K562 (cell line): Measurements from ENCODE around the gene DNAH3.

ENCODE experiments used
- ARID4B ChIP-seq: sonication (generic); formaldehyde crosslinking; IDR thresholded peaks from 2 replicates; pipeline ENCODE4 v1.8.0; 2022; ENCODE audit warnings: mild to moderate bottlenecking, missing genetic modification reagents
- CTCF ChIP-seq, 3 experiments: IDR thresholded peaks in 2 of 3; conservative IDR thresholded peaks in 1 of 3; 2 replicates each; pipeline ENCODE4 v1.5.1; 2011 to 2012; ENCODE audit warnings: low read length in 3 of 3, mild to moderate bottlenecking in 3 of 3, control low read depth in 2 of 3, improper control_type of control experiment in 1 of 3, inconsistent platforms in 1 of 3, low read depth in 1 of 3, mixed read lengths in 1 of 3, moderate library complexity in 1 of 3; ENCODE audit not compliant: insufficient read depth in 2 of 3
- EP300 ChIP-seq: IDR thresholded peaks from 2 replicates; pipeline ENCODE4 v1.6.1; 2012; ENCODE audit warnings: low read length, improper control_type of control experiment
- FOXP1 ChIP-seq: sonication (generic); formaldehyde crosslinking; IDR thresholded peaks from 2 replicates; pipeline ENCODE4 v1.8.0; 2022; ENCODE audit warnings: mild to moderate bottlenecking, missing genetic modification reagents
- GABPA ChIP-seq: fragments of 200-800 bp; sonication (Bioruptor generic); conservative IDR thresholded peaks from 2 replicates; pipeline ENCODE4 v1.6.1; 2016; ENCODE audit warnings: low read depth, missing genetic modification characterization, missing compliant biosample characterization
- KAT2B ChIP-seq: IDR thresholded peaks from one replicate; pipeline ENCODE4 v1.6.1; 2012; ENCODE audit warnings: low read depth, mild to moderate bottlenecking, control low read depth, inconsistent platforms, low read length, moderate library complexity
- MEF2A ChIP-seq: IDR thresholded peaks from 2 replicates; pipeline ENCODE4 v1.6.1; 2011; ENCODE audit warnings: low read depth, mild to moderate bottlenecking, low read length, moderate library complexity; ENCODE audit not compliant: control insufficient read depth
- MXI1 ChIP-seq: IDR thresholded peaks from 2 replicates; pipeline ENCODE4 v1.6.1; 2011; ENCODE audit warnings: low read depth, mild to moderate bottlenecking, improper control_type of control experiment, low read length
- NCOR1 ChIP-seq: fragments of 450-650 bp; IDR thresholded peaks from 2 replicates; pipeline ENCODE4 v1.6.1; 2016; ENCODE audit warnings: mild to moderate bottlenecking, moderate library complexity
- POLR2A ChIP-seq: fragments of 450-650 bp; conservative IDR thresholded peaks from 2 replicates; pipeline ENCODE4 v1.6.1; 2016
- RBM39 ChIP-seq: fragments of 200-400 bp; formaldehyde crosslinking; optimal IDR thresholded peaks from 2 replicates; pipeline ENCODE3; 2018; ENCODE audit warnings: low read depth, low read length

- no peak for TF ChIP-seq EP300
- TF ChIP-seq KAT2B, result no peak
- TF ChIP-seq GABPA (tag), result no peak
- no peak for TF ChIP-seq CTCF (IDR thresholded peaks at IDR 0.05 in 2 of 3, conservative IDR thresholded peaks at IDR 0.05 in 1 of 3; ENCODE audit: insufficient read depth in 2 of 3, low read depth in 1 of 3, low read length in 3 of 3)
- TF ChIP-seq MXI1, result no peak
- no peak for TF ChIP-seq RBM39
- no peak for TF ChIP-seq FOXP1
- TF ChIP-seq MEF2A, result no peak
- no peak for TF ChIP-seq POLR2A
- no peak for TF ChIP-seq ARID4B (CRISPR knock-in tag)
- TF ChIP-seq NCOR1, result no peak
Observed at GRCh38 chr16:21036471-21036870, 114.2 kb downstream of the DNAH3 start.
